ENCODE data around the gene TMEM38A.

DNA sequence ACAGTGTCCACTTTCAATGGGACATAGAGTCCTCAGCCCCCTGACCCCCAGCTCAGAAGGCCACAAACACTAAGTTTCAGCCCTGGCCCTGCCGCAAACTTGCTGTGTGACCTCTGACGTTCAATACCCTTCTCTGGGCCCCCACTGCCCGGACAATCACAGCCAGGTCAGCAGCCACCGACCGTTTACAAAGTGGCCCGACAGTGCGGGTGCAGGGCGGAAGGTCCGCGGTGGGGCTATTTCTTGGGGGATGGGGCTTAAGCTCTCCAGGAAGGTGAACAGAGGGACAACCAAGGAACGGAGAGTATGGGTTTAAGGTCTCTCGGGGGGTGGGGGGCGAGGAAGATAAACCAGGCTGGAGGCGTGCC is 1.5 kb upstream of the TMEM38A start:
- TF ChIP-seq, protein P1, sequence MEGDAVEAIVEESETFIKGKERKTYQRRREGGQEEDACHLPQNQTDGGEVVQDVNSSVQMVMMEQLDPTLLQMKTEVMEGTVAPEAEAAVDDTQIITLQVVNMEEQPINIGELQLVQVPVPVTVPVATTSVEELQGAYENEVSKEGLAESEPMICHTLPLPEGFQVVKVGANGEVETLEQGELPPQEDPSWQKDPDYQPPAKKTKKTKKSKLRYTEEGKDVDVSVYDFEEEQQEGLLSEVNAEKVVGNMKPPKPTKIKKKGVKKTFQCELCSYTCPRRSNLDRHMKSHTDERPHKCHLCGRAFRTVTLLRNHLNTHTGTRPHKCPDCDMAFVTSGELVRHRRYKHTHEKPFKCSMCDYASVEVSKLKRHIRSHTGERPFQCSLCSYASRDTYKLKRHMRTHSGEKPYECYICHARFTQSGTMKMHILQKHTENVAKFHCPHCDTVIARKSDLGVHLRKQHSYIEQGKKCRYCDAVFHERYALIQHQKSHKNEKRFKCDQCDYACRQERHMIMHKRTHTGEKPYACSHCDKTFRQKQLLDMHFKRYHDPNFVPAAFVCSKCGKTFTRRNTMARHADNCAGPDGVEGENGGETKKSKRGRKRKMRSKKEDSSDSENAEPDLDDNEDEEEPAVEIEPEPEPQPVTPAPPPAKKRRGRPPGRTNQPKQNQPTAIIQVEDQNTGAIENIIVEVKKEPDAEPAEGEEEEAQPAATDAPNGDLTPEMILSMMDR (IDR thresholded peaks at IDR 0.05): no peak
- TF ChIP-seq ZFX (IDR thresholded peaks at IDR 0.05; ENCODE audit: borderline replicate concordance): no peak
